Fibroblast of lung (primary cell): ENCODE data around the gene CYP4F22. TPM values are rescaled to one million over a fixed set of nuclear protein-coding genes. Genes with fewer than 3 reads are reported as not detected.

Experiments used
- DNase-seq, 2 donors: peaks; one replicate each; pipeline versions ENCODE4 v3.0.0 to v3.0.0-alpha.2; 2010; ENCODE audit warnings: low read depth in 2 of 2
- H2AFZ ChIP-seq: 2 replicates; pipeline ENCODE4 v1.5.1; 2012; ENCODE audit warnings: low read length, control low read depth, inconsistent platforms
- H3K27ac ChIP-seq: 2 replicates; pipeline ENCODE4 v1.5.1; 2011; ENCODE audit warnings: low read length, control low read depth; ENCODE audit not compliant: insufficient read depth
- H3K27me3 ChIP-seq: 2 replicates; pipeline ENCODE4 v1.5.1; 2011; ENCODE audit warnings: mild to moderate bottlenecking, low read length; ENCODE audit not compliant: control insufficient read depth, insufficient read depth
- H3K36me3 ChIP-seq: 2 replicates; pipeline ENCODE4 v1.5.1; 2011; ENCODE audit warnings: low read length; ENCODE audit not compliant: control insufficient read depth, insufficient read depth
- H3K4me1 ChIP-seq: 2 replicates; pipeline ENCODE4 v1.5.1; 2011; ENCODE audit warnings: low read length; ENCODE audit not compliant: control insufficient read depth, insufficient read depth; ENCODE audit errors: extremely low read depth
- H3K4me2 ChIP-seq: 2 replicates; pipeline ENCODE4 v1.5.1; 2011; ENCODE audit warnings: low read length, control low read depth; ENCODE audit not compliant: insufficient read depth; ENCODE audit errors: extremely low read depth
- H3K4me3 ChIP-seq, 4 experiments: fragments of 200-600 bp in 1 of 4; sonication (generic) in 1 of 4; replicated peaks in 1 of 4; 2 replicates each; pipeline ENCODE4 v1.5.1; 2011 to 2016; ENCODE audit warnings: low read length in 4 of 4, low read depth in 3 of 4, mild to moderate bottlenecking in 3 of 4, control low read depth in 2 of 4, inconsistent platforms in 1 of 4, mixed read lengths in 1 of 4; ENCODE audit not compliant: insufficient read depth in 1 of 4; ENCODE audit errors: control extremely low read depth in 1 of 4
- H3K79me2 ChIP-seq: 2 replicates; pipeline ENCODE4 v1.5.1; 2012; ENCODE audit warnings: mild to moderate bottlenecking, low read length, inconsistent platforms; ENCODE audit not compliant: control insufficient read depth, insufficient read depth
- H3K9ac ChIP-seq: 2 replicates; pipeline ENCODE4 v1.5.1; 2011; ENCODE audit warnings: mild to moderate bottlenecking, low read length, control low read depth; ENCODE audit not compliant: insufficient read depth
- H3K9me3 ChIP-seq: 2 replicates; pipeline ENCODE4 v1.5.1; 2012; ENCODE audit warnings: low read depth, low read length; ENCODE audit not compliant: control insufficient read depth, insufficient read depth
- H4K20me1 ChIP-seq: 2 replicates; pipeline ENCODE4 v1.5.1; 2011; ENCODE audit warnings: low read length; ENCODE audit not compliant: control insufficient read depth, insufficient read depth; ENCODE audit errors: extremely low read depth
- EZH2 ChIP-seq: IDR thresholded peaks from 2 replicates; pipeline ENCODE4 v1.5.1; 2012; ENCODE audit warnings: low read length, control low read depth, mild to moderate bottlenecking; ENCODE audit errors: missing control alignments
- polyA plus RNA-seq, 2 donors: library from polyadenylated mRNA; depleted of rRNA in 1 of 2; stranded (reverse) in 1 of 2; unstranded in 1 of 2; fragments of >200 nt; gene quantifications; 2 replicates each; pipeline ENCODE4 v1.2.1, GENCODE V29; 2011 to 2012; ENCODE audit warnings: missing spikeins in 1 of 2
- total RNA-seq: library from RNA; depleted of rRNA; stranded (reverse); fragments of >200 nt; gene quantifications from 2 replicates; pipeline ENCODE4 v1.2.1, GENCODE V29; 2014
- TF ChIP-seq, protein P1 (sequence below), 2 donors: IDR thresholded peaks in 1 of 2; conservative IDR thresholded peaks in 1 of 2; 1 replicate in 1 of 2; 2 replicates in 1 of 2; pipeline ENCODE4 v1.5.1; 2011 to 2012; ENCODE audit warnings: low read length in 2 of 2, control low read depth in 1 of 2, inconsistent platforms in 1 of 2, low read depth in 1 of 2, mild to moderate bottlenecking in 1 of 2

The CYP4F22 gene
- total and polyA plus RNA-seq, 2 donors (not counting 1 experiment from before 2014, with no cell fraction given) = not detected

DNA sequence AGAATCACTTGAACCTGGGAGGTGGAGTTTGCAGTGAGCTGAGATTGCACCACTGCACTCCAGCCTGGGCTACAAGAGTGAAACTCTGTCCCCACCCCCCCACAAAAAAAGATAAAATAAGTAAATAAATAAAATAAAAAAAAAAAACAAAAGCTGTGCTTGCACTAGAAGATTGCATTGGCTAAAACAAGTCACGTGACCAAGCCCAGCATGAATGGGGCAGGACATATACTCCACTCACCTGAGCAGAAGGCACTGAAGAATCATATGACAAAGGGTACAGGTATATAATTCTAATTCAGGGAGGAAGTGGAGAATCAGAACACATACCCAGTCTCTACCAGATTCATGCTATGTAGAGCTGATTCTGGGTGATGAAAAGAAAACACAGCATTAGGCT lies 36.6 kb downstream of the CYP4F22 start:
- no peak overlapping the region for H3K4me3 ChIP-seq
- TF ChIP-seq EZH2 = no peak
- no peak overlapping the region for H3K4me2 ChIP-seq
- H2AFZ ChIP-seq = no peak overlapping the region
- H3K4me1 ChIP-seq = no peaks in the 10 kb centered on the region
- H3K36me3 ChIP-seq = no peaks in the 10 kb centered on the region
- no peaks in the 10 kb centered on the region for H3K79me2 ChIP-seq
- no peak for DNase-seq
- no peaks in the 10 kb centered on the region for H3K27me3 ChIP-seq
- no peak overlapping the region for H3K27ac ChIP-seq
- H3K9me3 ChIP-seq = no peaks in the 10 kb centered on the region
- no peaks in the 10 kb centered on the region for H4K20me1 ChIP-seq
- H3K9ac ChIP-seq = no peak overlapping the region

DNA sequence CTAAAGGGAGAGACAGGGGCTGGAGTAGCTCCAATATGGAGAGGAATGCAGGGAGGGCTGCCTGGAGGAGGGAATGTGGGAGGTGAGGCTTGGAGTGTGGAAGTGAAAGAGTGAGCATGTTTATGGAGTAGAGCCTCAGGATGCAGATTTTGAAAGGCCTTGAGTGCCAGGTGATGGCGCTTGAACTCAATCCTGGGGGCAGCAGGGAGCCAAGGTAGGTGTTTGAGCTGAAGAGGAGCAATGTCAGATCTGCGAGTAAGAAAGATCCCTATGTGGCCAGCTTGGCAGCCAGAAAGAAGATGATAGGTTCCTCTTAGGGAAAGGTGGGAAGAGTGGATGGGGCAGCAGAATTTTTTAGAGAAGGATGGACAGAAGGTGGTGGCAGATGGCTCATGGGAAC lies 40.3 kb downstream of the CYP4F22 start:
- no peaks in the 10 kb centered on the region for H4K20me1 ChIP-seq
- no peak for DNase-seq
- no peak overlapping the region for H3K9ac ChIP-seq
- H3K79me2 ChIP-seq = no peaks in the 10 kb centered on the region
- no peaks in the 10 kb centered on the region for H3K36me3 ChIP-seq
- H3K4me3 ChIP-seq = no peak overlapping the region
- TF ChIP-seq, protein P1, sequence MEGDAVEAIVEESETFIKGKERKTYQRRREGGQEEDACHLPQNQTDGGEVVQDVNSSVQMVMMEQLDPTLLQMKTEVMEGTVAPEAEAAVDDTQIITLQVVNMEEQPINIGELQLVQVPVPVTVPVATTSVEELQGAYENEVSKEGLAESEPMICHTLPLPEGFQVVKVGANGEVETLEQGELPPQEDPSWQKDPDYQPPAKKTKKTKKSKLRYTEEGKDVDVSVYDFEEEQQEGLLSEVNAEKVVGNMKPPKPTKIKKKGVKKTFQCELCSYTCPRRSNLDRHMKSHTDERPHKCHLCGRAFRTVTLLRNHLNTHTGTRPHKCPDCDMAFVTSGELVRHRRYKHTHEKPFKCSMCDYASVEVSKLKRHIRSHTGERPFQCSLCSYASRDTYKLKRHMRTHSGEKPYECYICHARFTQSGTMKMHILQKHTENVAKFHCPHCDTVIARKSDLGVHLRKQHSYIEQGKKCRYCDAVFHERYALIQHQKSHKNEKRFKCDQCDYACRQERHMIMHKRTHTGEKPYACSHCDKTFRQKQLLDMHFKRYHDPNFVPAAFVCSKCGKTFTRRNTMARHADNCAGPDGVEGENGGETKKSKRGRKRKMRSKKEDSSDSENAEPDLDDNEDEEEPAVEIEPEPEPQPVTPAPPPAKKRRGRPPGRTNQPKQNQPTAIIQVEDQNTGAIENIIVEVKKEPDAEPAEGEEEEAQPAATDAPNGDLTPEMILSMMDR (conservative IDR thresholded peaks at IDR 0.05 in 1 of 2, IDR thresholded peaks at IDR 0.05 in 1 of 2; ENCODE audit: low read depth in 1 of 2, low read length in 2 of 2) = no peak
- H3K27me3 ChIP-seq = no peaks in the 10 kb centered on the region
- H3K4me2 ChIP-seq = no peak overlapping the region
- no peaks in the 10 kb centered on the region for H3K4me1 ChIP-seq
- no peaks in the 10 kb centered on the region for H3K9me3 ChIP-seq
- H3K27ac ChIP-seq = no peak overlapping the region
- H2AFZ ChIP-seq = no peak overlapping the region

DNA sequence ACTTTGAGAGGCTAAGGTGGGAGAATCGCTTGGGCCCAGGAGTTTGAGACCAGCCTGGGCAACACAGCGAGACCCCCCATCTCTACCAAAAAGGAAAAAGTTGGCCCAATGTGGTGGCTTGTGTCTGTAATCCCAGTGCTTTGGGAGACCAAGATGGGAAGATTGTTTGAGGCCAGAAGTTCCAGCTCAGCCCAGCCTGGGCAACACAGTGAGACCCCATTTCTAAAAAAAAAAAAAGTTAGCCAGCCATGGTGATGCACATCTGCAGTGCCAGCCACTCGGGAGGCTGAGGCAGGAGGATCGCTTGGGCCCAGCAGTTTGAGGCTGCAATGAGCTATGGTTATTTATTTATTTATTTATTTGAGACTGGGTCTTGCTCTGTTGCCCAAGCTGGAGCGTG lies 41.3 kb downstream of the CYP4F22 start:
- no peak for TF ChIP-seq EZH2
- TF ChIP-seq, protein P1 (conservative IDR thresholded peaks at IDR 0.05 in 1 of 2, IDR thresholded peaks at IDR 0.05 in 1 of 2; ENCODE audit: low read depth in 1 of 2, low read length in 2 of 2) = no peak
- Histone ChIP-seq H3K27me3 (no peaks in the 10 kb centered on the region), H3K9me3 (no peaks in the 10 kb centered on the region), H3K4me1 (no peaks in the 10 kb centered on the region), H2AFZ (no peak overlapping the region), H3K36me3 (no peaks in the 10 kb centered on the region), H3K79me2 (no peaks in the 10 kb centered on the region), H3K4me2 (no peak overlapping the region), H3K4me3 (no peak overlapping the region), H4K20me1 (no peaks in the 10 kb centered on the region), H3K27ac (no peak overlapping the region), H3K9ac (no peak overlapping the region)
- no peak for DNase-seq
